Left lung (tissue), 14 donors: ENCODE measurements around the gene KLC3. TPM values are rescaled to one million over a fixed set of nuclear protein-coding genes. Genes with fewer than 3 reads are reported as not detected.

Experiments
- ATAC-seq: fragments of 200-7000 bp; cut with Tn5 transposase; one replicate; pipeline ENCODE4 v1.9.1; 2020; ENCODE audit warnings: moderate library complexity
- DNase-seq, 4 donors: peaks; one replicate each; pipeline ENCODE4 v3.0.0-alpha.2; 2013 to 2020
- H3K27ac ChIP-seq, 2 donors: fragments of 200-600 bp; sonication (generic) in 1 of 2; one replicate each; pipeline versions ENCODE4 v1.5.0 to v1.8.0; 2020 to 2021
- H3K27me3 ChIP-seq, 2 donors: fragments of 200-600 bp; sonication (generic) in 1 of 2; one replicate each; pipeline versions ENCODE4 v1.5.0 to v1.8.0; 2020 to 2021
- H3K36me3 ChIP-seq, 2 donors: fragments of 200-600 bp; sonication (generic) in 1 of 2; one replicate each; pipeline versions ENCODE4 v1.5.0 to v1.8.0; 2020 to 2021
- H3K4me1 ChIP-seq, 2 donors: fragments of 200-600 bp; one replicate each; pipeline ENCODE4 v1.8.0; 2021
- H3K4me3 ChIP-seq, 2 donors: fragments of 200-600 bp; sonication (generic) in 1 of 2; one replicate each; pipeline versions ENCODE4 v1.5.0 to v1.8.0; 2020 to 2021; ENCODE audit warnings: mild to moderate bottlenecking in 1 of 2
- H3K9me3 ChIP-seq, 2 donors: fragments of 200-600 bp; sonication (generic) in 1 of 2; one replicate each; pipeline versions ENCODE4 v1.5.0 to v1.8.0; 2020 to 2021
- intact Hi-C, 2 donors: fragments of 100-400 bp; cut with DNase I; formaldehyde crosslinking; loops; one replicate each; pipeline versions ENCODE4 v1.11.2 to v1.14.2; 2022
- long read RNA-seq, 12 donors: library from polyadenylated mRNA in 2 of 12; unstranded in 2 of 12; transcript quantifications; one replicate each; pipeline ENCODE4 v2.0.0 and lab custom pipeline, GENCODE V29; 2019 to 2026
- polyA plus RNA-seq, 6 donors: library from polyadenylated mRNA; unstranded; fragments of 120-200 nt; gene quantifications; one replicate each; pipeline ENCODE4 v1.2.1, GENCODE V29; 2013; ENCODE audit not compliant: insufficient read length in 6 of 6
- total RNA-seq, 2 donors: library from RNA; stranded (reverse); fragmentation: NEBNext Ultra II Directional; extraction: Animal tissue kit (Norgen Biotek cat#: 25700); gene quantifications; one replicate each; pipeline ENCODE4 v1.2.1, GENCODE V29; 2021
- TF ChIP-seq, protein P1 (sequence below), 2 donors: fragments of 200-600 bp; sonication (generic) in 1 of 2; IDR thresholded peaks; one replicate each; pipeline versions ENCODE4 v1.5.0 to v1.8.0; 2021; ENCODE audit warnings: antibody characterized with exemption in 2 of 2
- donor health status: DM: no; HTN: yes; CAD: no.
- donor health status: DM: no; HTN: no; CAD: no.

Gene KLC3
- total RNA-seq = 1 to 10 TPM in 1 of 2 donors, under 1 TPM in 1; 0.73 to 1.9 TPM
- 1 to 10 TPM in 1 of 6 donors, under 1 TPM in 5; 0.52 to 1.3 (median 0.66) TPM for polyA plus RNA-seq
- long read RNA-seq, donor 1 = 0 reads
- long read RNA-seq, donor 2 = 0 reads
- long read RNA-seq, donor 3 = 0 reads
- long read RNA-seq, donor 4, partial matches to known transcripts = 0 of 6 reads
- long read RNA-seq, donor 4, other reads (novel, unspliced or antisense) = 2 of 6 reads
- long read RNA-seq, donor 5 = 0 reads
- long read RNA-seq, donor 6 = 0 reads
- long read RNA-seq, donor 7 = 0 reads
- long read RNA-seq, donor 8 = 0 reads
- long read RNA-seq, donor 9 = 0 reads
- long read RNA-seq, donor 10, partial matches to known transcripts = 0 of 3 reads
- long read RNA-seq, donor 10, other reads (novel, unspliced or antisense) = 0 of 3 reads
- long read RNA-seq, donor 11 = 0 reads
- long read RNA-seq, donor 12, partial matches to known transcripts = 0 of 5 reads
- long read RNA-seq, donor 12, other reads (novel, unspliced or antisense) = 5 of 5 reads

DNA sequence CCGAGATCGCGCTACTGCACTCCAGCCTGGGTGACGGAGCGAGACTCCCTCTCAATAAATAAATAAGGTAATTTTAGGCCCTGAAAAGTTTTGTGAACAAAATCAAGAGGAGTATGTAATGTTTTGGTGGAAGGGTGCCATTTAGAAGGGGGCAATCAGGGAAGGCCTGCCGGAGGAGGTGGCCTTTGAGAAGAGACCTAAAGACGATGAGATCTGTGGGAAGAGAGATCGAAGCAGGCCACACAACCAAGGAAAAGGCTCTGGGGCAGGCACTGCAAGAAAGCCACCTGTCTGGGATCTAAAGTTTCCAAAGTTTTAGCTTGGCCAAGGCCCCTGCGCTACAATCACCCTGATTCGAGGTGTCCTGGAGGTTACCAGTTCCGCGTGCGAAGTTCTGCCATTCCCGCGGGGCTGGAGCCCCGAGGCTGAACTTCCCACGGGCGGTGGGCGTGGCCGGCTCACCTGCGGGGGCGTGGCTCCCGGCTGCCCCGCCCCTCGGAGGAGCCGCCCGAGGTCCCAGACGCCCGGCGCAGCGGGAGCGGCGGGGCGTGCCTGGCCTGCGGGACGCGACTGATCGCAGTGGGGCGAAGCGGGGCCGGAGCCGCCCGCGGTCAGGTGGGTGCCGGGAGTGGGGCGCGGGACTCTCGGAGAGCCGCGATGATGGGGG lies at the start of gene KLC3:
TSS of gene KLC3 (plus strand) at position 519 of the 667 bp plus-strand sequence. CDS start 4,792 bp downstream, outside the sequence.
- TF ChIP-seq, protein P1, sequence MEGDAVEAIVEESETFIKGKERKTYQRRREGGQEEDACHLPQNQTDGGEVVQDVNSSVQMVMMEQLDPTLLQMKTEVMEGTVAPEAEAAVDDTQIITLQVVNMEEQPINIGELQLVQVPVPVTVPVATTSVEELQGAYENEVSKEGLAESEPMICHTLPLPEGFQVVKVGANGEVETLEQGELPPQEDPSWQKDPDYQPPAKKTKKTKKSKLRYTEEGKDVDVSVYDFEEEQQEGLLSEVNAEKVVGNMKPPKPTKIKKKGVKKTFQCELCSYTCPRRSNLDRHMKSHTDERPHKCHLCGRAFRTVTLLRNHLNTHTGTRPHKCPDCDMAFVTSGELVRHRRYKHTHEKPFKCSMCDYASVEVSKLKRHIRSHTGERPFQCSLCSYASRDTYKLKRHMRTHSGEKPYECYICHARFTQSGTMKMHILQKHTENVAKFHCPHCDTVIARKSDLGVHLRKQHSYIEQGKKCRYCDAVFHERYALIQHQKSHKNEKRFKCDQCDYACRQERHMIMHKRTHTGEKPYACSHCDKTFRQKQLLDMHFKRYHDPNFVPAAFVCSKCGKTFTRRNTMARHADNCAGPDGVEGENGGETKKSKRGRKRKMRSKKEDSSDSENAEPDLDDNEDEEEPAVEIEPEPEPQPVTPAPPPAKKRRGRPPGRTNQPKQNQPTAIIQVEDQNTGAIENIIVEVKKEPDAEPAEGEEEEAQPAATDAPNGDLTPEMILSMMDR (IDR thresholded peaks at IDR 0.05) = no peak
- H3K27me3 ChIP-seq = peaks cover 6 to 55% of the 10 kb centered on the region in 2 donors
- peak in 2 of 4 donors; percentile 31 to 84 for DNase-seq
- intact Hi-C loops = no loop called here
- peaks cover 5 to 7% of the 10 kb centered on the region in 2 donors for H3K4me1 ChIP-seq
- H3K27ac ChIP-seq = no peak within 1 kb of the TSS
- peak within 1 kb of the TSS; percentile 22 to 34 for H3K4me3 ChIP-seq
- ATAC-seq = peak; percentile 90
- no peaks in the 10 kb centered on the region for H3K9me3 ChIP-seq
- no peaks in the 10 kb centered on the region for H3K36me3 ChIP-seq

DNA sequence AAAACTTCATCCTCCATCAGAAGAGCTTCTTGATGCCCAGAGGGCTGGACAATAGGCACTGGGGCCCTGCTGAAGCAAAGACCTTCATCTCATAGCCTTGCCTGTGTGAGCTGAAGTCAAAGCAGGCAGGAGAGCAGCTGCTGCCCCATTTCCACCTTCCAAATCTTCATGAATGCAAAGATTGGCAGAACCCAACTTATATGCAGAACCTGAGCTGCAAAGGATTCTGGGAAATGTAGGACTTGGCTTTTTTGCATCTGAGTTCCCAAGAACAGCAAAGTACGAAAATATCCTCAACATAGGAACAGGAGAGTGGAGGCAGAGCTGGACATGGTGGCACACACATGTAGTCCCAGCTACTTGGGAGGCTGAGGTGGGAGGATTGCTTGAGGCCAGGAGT lies 48.7 kb upstream of the KLC3 start:
- ATAC-seq = no peak
- Histone ChIP-seq H3K36me3 (peaks cover 0 to 77% of the 10 kb centered on the region in 2 donors), H3K4me3 (no peak overlapping the region), H3K4me1 (no peaks in the 10 kb centered on the region), H3K27ac (no peak overlapping the region), H3K9me3 (no peaks in the 10 kb centered on the region), H3K27me3 (no peaks in the 10 kb centered on the region)
- TF ChIP-seq, protein P1 (IDR thresholded peaks at IDR 0.05) = no peak
- DNase-seq = no peak
- intact Hi-C loops = no loop called here

DNA sequence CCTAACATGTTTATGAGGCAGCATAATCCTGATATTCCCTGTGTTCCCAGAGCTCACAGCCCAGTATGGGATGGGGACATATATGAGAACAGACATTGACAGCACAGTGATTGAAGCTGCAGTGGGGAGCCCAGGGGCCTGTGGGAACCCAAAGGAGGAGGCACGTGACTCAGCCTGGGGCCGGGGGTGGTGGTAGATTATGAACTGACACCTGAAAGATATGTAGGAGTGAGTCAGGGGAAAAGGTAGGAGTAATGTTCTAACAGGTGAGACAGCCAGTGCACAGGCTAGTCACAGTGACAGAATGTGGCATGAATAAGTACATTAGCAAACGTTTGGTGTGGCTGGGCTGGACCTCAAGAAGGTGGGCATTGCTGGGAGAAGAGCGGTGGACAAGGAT lies 46.9 kb upstream of the KLC3 start:
- DNase-seq (no peak), ATAC-seq (no peak)
- Histone ChIP-seq H3K27ac (no peak overlapping the region), H3K27me3 (no peaks in the 10 kb centered on the region), H3K4me1 (no peaks in the 10 kb centered on the region), H3K4me3 (no peak overlapping the region), H3K9me3 (no peaks in the 10 kb centered on the region), H3K36me3 (peaks cover 0 to 72% of the 10 kb centered on the region in 2 donors)
- TF ChIP-seq, protein P1 (IDR thresholded peaks at IDR 0.05) = no peak
- intact Hi-C loops = no loop called here

DNA sequence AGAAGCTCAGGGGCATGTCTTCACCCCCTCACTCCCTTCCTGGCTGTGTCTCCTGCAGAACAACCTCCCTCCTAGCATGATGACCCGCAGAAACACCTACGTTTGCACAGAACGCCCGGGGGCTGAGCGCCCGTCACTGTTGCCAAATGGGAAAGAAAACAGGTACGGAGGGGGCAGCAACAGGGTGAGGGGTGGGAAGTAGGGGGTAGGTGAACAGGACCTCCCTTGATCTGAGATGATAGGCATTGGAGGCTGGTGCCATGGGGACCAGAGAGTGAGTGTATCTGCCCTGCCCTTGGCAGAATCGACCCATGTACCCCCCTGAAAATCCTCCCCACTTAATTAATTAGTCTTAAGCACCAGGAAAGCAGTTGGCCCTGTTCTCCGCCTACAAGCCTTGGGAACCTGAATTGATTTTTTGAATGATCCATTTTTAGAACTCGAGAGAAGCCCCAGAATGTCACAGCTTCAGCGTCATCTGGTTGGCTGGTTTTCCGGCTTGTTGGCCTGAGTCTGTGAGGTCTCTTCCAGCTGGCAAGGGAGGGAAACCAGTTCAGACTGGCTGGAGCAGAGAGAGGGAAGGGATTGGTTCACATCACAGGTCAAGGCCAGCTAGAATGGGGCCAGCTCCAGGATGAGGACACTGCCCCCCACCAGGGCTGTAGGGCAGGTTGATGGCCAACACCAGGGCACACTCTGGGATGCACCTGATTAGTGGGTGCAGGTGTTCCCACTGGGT lies 46.1 kb upstream of the KLC3 start:
- Histone ChIP-seq H3K4me1 (no peaks in the 10 kb centered on the region), H3K9me3 (no peaks in the 10 kb centered on the region), H3K4me3 (no peak overlapping the region), H3K27me3 (no peaks in the 10 kb centered on the region), H3K27ac (no peak overlapping the region), H3K36me3 (peaks cover 0 to 73% of the 10 kb centered on the region in 2 donors)
- DNase-seq (peak in 1 of 4 donors; percentile 26), ATAC-seq (no peak)
- intact Hi-C loops = no loop called here
- TF ChIP-seq, protein P1 (IDR thresholded peaks at IDR 0.05) = no peak
